Thyroid gland (tissue), 4 donors: ENCODE measurements around the gene C3orf49.

Experiments used
- CTCF ChIP-seq, 6 experiments: fragments of 200-600 bp in 3 of 6; fragments of 450-650 bp in 3 of 6; sonication (generic) in 3 of 6; IDR thresholded peaks; one replicate each; pipeline ENCODE4 v1.5.1; 2016 to 2019; ENCODE audit warnings: antibody characterized with exemption in 6 of 6, mild to moderate bottlenecking in 2 of 6, inconsistent platforms in 1 of 6, moderate library complexity in 1 of 6
- POLR2A ChIP-seq, 2 donors: fragments of 450-650 bp; IDR thresholded peaks; one replicate each; pipeline ENCODE4 v1.6.1; 2017; ENCODE audit warnings: antibody characterized with exemption in 2 of 2, mild to moderate bottlenecking in 2 of 2, moderate library complexity in 1 of 2

- TF ChIP-seq CTCF (IDR thresholded peaks at IDR 0.05) (no peak), POLR2A (IDR thresholded peaks at IDR 0.05) (no peak)
Observed at GRCh38 chr3:63791974-63792373, 27.1 kb upstream of the C3orf49 start.
